ELF-1 (cell line): ENCODE results near the gene ZBTB20.
"Not testable (repeated sequence)": the region's sequence is repeated elsewhere in the genome, so short reads cannot be mapped to it uniquely, and the experiment has no call there.

ENCODE experiments used
- DNase-seq: peaks from one replicate; pipeline ENCODE4 v3.0.0-alpha.2; 2016; ENCODE audit warnings: low read depth, low spot score

ZBTB20 gene

GRCh38 chr3:115146418-115147328, at the start of gene ZBTB20:
Gene ZBTB20 (minus strand): TSS chr3:115147288.
- peak; percentile 72 for DNase-seq

GRCh38 chr3:115194476-115194875, 47.4 kb upstream of the ZBTB20 start:
- DNase-seq = no peak

GRCh38 chr3:115190747-115191146, 43.7 kb upstream of the ZBTB20 start:
- no peak for DNase-seq

- DNase-seq = no peak
Measured at GRCh38 chr3:115187149-115187757, 40.2 kb upstream of the ZBTB20 start.

- no peak for DNase-seq
Measured at GRCh38 chr3:115186351-115187148, 39.5 kb upstream of the ZBTB20 start.

- not testable (repeated sequence) for DNase-seq
Measured at GRCh38 chr3:115184859-115185572, 37.9 kb upstream of the ZBTB20 start.

- not testable (repeated sequence) for DNase-seq
Measured at GRCh38 chr3:115178930-115179329, 31.8 kb upstream of the ZBTB20 start.

GRCh38 chr3:115169808-115170207, 22.7 kb upstream of the ZBTB20 start:
- no peak for DNase-seq

- DNase-seq = no peak
Measured at GRCh38 chr3:115165701-115166100, 18.6 kb upstream of the ZBTB20 start.

GRCh38 chr3:115165266-115165665, 18.2 kb upstream of the ZBTB20 start:
- no peak for DNase-seq

- no peak for DNase-seq
Measured at GRCh38 chr3:115164374-115165221, 17.5 kb upstream of the ZBTB20 start.

GRCh38 chr3:115162759-115163158, 15.7 kb upstream of the ZBTB20 start:
- DNase-seq = no peak

GRCh38 chr3:115161866-115162265, 14.8 kb upstream of the ZBTB20 start:
- no peak for DNase-seq

GRCh38 chr3:115161168-115161834, 14.2 kb upstream of the ZBTB20 start:
- DNase-seq = no peak

GRCh38 chr3:115160295-115160694, 13.2 kb upstream of the ZBTB20 start:
- no peak for DNase-seq

GRCh38 chr3:115156046-115156654, 9.1 kb upstream of the ZBTB20 start:
- no peak for DNase-seq

- no peak for DNase-seq
Measured at GRCh38 chr3:115154611-115155010, 7.5 kb upstream of the ZBTB20 start.

GRCh38 chr3:115151921-115152320, 4.8 kb upstream of the ZBTB20 start:
- DNase-seq = no peak

- no peak for DNase-seq
Measured at GRCh38 chr3:115148142-115148790, 1.2 kb upstream of the ZBTB20 start.
